Hippocampal formation (tissue), 2 donors: ENCODE measurements around the gene CST4.
"Not testable (repeated sequence)": the region's sequence is repeated elsewhere in the genome, so short reads cannot be mapped to it uniquely, and the experiment has no call there.

ENCODE experiments used
- DNase-seq, 2 donors: peaks; one replicate each; lab custom pipeline; 2025; lab: John Stamatoyannopoulos, UW

CST4 gene

GRCh38 chr20:23659989-23660837 is 28.6 kb downstream of the CST4 start:
- DNase-seq, result no peak

- not testable (repeated sequence) for DNase-seq
Observed at GRCh38 chr20:23659610-23659988, 29.2 kb downstream of the CST4 start.

GRCh38 chr20:23658989-23659609 is 29.7 kb downstream of the CST4 start:
- DNase-seq, result no peak

- DNase-seq, result no peak
Observed at GRCh38 chr20:23658336-23658735, 30.5 kb downstream of the CST4 start.

GRCh38 chr20:23657202-23657601 is 31.6 kb downstream of the CST4 start:
- DNase-seq, result no peak

DNA sequence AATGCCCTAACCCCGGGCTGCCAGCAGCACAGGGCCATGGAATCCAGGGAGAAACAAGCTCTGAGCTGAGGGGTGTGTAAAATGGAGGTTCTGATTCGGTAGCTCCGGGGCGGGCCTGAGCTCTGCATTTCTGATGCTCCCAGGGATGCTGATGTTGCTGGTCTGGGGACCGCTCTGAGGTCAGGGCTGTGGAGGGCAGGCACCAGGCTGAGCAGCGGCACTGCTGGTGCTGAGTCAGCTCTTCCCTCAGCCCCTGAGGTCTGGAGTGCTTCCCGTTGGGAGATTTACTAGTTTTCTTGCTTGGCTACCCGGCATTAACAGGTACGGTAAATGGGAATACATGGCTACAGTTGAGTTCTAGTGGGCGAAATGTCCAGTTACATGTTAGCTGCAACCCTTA is 32.5 kb downstream of the CST4 start:
- DNase-seq, result peak in 1 of 2 donors; percentile 24

DNA sequence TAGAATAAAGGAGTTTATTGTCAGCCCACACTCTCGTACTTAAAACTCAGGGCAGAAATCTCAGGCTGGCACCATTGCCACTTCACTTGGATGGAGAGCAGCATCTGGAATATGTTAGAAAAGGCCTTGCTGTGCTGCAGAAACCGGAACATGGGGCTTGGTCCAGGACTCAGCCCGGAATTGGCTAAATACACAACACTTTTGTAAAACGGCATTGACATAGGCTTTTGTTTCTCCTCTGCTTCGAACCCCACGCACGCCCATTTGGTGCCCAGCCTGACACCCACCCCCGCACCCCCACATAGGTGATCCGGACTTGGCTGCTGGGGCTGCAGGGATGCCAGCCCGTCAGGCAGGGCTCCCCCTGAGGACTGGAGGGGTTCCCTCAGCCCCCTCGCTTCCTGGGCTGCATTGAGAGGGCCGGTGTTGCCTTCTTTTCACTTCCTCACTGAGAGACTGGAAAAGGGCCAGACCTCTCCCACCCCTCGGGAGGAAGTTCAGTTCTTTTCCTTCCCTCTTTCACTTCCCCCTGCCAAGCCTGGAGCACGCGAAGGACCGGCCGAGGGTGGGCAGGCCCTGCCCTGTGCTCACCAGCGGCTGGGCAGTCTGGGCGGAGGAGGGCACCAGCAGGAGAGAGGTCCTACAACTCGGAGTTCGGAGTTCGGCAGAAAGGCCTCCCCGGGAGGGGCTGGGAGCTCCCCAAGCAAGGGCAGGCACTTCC is 33.2 kb downstream of the CST4 start:
- DNase-seq, result peak; percentile 77 to 80

DNA sequence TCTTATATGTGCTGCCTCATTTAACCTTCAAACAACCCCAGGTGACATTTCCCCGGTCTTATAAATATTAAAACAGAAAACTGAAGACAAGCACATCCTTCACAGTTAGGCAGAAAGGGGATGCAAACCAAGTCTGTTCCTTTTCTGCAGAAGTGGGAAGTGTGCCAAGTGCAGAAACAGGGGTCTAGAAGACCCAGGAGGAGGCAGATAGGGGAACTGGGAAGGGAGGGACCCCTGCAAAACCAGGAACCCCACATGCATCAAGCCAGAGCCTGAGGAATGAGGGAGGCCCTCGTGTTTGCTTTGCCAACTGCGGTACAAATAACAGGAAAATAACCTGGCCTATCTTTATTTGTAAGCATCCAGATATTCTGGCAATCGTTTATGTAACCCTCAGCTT is 34.1 kb downstream of the CST4 start:
- DNase-seq, result no peak

GRCh38 chr20:23654000-23654399 is 34.8 kb downstream of the CST4 start:
- DNase-seq, result no peak

DNA sequence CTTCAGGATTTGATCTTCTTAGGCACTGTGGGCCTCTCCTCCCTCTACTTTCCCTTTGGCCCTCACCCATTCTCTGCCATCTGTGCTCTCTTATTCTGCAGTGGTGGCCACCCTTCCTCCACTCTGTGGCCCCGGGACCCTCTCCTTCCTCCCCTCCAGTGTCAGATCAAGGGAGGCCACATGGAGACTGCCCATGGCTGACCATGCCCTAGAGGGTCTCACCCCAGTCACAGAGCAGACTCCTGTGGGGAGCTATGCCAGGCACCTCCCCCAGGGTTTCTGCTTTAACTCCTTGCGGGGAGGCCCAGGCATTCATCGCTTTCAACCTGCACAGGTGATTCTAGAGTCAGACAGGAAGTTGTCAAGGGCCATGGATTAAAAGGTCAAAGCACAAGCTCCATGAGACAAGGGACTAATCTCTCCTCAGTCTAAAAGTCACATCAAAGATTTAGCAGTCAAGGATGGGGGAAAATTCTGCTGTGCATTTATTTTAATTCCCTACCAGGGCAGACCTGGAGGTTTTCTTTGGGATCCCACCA is 35.4 kb downstream of the CST4 start:
- no peak for DNase-seq

GRCh38 chr20:23652926-23653325 is 35.9 kb downstream of the CST4 start:
- DNase-seq, result no peak

DNA sequence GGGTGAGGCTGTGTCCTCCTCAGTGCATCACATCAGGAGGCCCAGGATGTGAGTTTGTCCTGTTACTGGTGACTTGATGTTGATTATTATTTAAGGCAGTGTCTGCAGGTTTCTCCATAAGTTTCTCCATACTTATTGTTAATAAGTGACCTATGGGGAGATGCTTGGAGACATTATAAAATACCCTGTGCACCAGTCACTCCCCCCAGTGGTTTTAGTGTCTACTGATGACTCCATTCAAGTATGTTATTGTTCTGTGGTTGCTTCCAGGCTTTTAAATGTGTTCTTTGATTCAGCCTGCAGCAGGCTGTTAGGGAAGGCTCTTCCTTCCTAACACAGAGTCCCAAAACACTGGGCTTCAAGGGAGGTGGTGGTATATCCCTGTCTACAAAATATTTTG is 36.5 kb downstream of the CST4 start:
- DNase-seq, result no peak

DNA sequence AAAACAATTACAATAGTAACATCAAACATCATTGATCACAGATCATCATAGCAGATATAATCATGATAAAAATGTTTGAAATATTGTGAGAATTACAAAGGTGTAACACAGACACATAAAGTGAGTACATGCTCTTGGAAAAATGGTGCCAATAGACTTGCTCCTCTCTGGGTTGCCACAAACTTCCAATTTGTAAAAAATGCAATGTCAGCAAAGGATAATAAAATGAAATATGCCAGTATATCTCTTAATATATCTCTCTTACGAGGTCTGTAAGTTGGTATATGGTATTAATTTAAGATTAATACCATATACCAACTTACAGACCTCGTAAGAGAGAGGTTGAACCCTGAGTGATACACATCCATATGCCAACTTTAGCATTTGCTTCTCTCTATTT is 37.7 kb downstream of the CST4 start:
- DNase-seq, result no peak

DNA sequence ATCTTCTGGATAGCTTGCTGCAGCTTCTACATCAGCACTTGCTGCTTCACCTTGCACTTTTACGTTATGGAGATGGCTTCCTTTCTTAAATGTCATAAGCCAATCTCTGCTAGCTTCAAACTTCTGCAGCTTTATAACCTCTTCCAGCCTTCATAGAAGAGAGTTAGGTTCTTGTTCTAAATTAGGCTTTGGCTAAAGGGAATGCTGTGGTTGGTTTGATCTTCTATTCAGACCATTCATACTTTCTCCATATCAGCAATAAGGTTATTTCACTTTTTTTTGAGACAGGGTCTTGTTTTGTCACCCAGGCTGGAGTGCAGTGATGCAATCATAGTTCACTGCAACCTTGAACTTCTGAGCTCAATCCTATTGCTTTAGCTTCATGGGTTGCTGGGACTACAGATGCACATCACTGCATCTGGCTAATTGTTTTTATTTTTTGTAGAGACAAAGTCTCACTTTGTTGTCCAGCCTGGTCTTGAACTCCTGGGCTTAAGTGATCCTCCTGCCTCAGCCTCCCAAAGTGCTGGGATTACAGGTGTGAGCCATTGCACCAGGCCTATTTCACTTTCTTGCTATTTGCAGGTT is 38.9 kb downstream of the CST4 start:
- DNase-seq, result no peak

DNA sequence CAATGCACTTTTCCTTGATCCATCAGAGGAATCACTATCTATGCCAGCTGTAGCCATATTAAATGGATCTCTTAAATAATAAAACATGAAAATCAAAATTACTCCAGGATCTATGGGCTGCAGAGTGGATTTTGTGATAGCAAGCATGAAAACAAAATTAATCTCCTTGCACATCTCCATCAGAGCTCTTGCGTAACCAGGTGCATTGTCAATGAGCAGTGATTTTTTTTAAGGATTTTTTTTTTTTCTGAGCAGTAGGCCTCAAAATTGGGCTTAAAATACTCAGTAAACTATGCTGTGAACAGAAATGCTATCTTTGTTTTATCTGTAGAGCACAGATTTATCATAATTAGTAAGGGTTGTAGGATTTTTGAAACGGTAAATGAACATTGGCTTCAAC is 39.6 kb downstream of the CST4 start:
- DNase-seq, result no peak

DNA sequence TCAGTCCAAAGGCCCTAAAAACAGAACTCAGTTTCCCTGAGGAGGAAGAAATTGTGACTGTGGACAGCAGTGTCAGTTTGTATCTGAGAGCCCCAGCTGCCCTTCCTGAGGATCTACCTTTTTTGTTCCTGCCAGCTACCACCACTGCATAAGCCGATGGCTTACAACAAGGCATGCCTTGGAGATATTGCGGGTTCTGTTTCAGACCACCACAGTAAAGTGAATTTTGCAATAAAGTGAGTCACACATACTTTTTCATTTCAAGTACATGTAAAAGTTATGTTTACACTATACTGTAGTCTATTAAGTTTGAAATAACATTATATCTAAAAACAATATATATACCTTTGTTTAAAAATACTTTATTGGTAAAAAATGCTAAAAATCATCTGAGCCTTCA is 41.5 kb downstream of the CST4 start:
- no peak for DNase-seq

DNA sequence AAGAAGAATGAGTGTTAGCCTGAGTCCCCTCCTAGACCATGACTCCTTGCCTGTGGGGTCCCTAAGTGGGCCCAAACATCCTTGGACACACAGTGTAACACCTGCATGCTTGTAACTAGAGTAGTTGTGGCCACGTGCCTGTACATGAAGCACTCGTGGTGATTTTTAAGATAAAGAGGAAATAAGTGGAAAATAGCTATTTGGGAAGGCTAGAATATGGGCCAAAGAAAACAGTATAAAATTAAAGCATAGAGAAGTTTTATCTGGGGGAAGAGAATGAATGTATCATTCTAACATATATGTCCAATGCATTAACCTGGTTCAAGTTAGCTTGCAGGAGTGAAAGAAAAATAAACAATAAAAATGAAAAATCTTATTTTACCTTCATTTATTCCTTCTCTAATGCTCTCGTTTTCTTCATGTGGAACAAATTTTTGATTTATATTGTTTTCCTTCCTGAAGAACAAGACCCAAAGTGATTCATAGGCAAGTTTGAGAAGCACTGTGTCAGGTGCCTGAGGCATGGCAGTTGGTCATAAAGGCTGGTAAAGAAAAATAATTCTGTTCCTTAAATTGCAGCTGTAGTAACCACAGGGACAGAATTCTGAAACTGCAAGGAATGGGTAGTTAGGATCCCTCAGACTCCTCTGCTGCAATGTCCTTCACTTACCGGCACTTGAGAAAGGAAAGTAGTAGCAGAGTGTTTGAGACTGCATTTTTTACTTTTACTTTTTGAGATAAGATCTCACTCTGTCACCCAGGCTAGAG is 42.5 kb downstream of the CST4 start:
- no peak for DNase-seq

- no peak for DNase-seq
Observed at GRCh38 chr20:23645575-23645974, 43.3 kb downstream of the CST4 start.

- no peak for DNase-seq
Observed at GRCh38 chr20:23644164-23644563, 44.7 kb downstream of the CST4 start.

DNA sequence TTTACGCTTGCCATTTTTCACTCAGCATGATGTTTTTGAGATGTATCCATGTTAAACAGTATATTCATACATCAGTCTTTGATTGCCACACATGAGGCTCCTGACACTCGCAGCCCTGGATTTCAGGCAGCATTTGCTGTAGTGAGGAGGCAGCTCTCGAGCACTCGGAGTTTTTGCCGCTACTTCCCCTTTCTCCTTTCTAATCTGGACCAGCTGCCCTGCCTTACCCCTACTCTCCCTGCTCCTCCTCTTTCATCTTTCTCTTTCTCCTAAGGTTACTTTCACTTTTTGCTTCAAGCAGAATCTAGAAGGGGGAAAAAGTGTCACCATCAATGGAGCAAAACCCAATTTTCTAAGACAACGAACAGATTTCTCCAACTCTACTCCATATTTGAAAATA is 45.2 kb downstream of the CST4 start:
- DNase-seq, result peak in 1 of 2 donors; percentile 14

- peak in 1 of 2 donors; percentile 29 for DNase-seq
Observed at GRCh38 chr20:23641936-23642751, 46.7 kb downstream of the CST4 start.
